K562 (cell line): ENCODE results near the gene PRPSAP2.

Source experiments
- ATF7 ChIP-seq: fragments of 450-650 bp; IDR thresholded peaks from 2 replicates; pipeline ENCODE4 v1.7.1; 2014; ENCODE audit warnings: mild to moderate bottlenecking, moderate library complexity
- CHD1 ChIP-seq: fragments of 200-600 bp; sonication (generic); IDR thresholded peaks from one replicate; pipeline ENCODE4 v1.6.1; 2012; ENCODE audit warnings: mild to moderate bottlenecking, moderate library complexity, low read length, inconsistent platforms
- ELF1 ChIP-seq: fragments of 200-800 bp; sonication (Bioruptor generic); IDR thresholded peaks from 2 replicates; pipeline ENCODE4 v1.6.1; 2016; ENCODE audit warnings: missing genetic modification characterization, missing compliant biosample characterization
- FOXP1 ChIP-seq: sonication (generic); formaldehyde crosslinking; IDR thresholded peaks from 2 replicates; pipeline ENCODE4 v1.8.0; 2022; ENCODE audit warnings: mild to moderate bottlenecking, missing genetic modification reagents
- GABPA ChIP-seq: fragments of 200-800 bp; sonication (Bioruptor generic); conservative IDR thresholded peaks from 2 replicates; pipeline ENCODE4 v1.6.1; 2016; ENCODE audit warnings: low read depth, missing genetic modification characterization, missing compliant biosample characterization
- JUN ChIP-seq, 2 experiments: sonication (generic) in 1 of 2; formaldehyde crosslinking in 1 of 2; IDR thresholded peaks; 2 replicates each; pipeline versions ENCODE4 v1.6.1 to v1.8.0; 2012 to 2022; ENCODE audit warnings: borderline replicate concordance in 2 of 2, mild to moderate bottlenecking in 2 of 2, improper control_type of control experiment in 1 of 2, low read depth in 1 of 2, low read length in 1 of 2, missing genetic modification reagents in 1 of 2
- NRF1 ChIP-seq, 2 experiments: fragments of 450-650 bp; IDR thresholded peaks in 1 of 2; conservative IDR thresholded peaks in 1 of 2; 2 replicates each; pipeline ENCODE4 v1.6.1; 2014; ENCODE audit warnings: mild to moderate bottlenecking in 2 of 2
- POLR2AphosphoS5 ChIP-seq: IDR thresholded peaks from 2 replicates; pipeline ENCODE4 v1.6.1; 2011; ENCODE audit warnings: mild to moderate bottlenecking, low read depth, low read length, moderate library complexity; ENCODE audit not compliant: control insufficient read depth, insufficient read depth
- RFX5 ChIP-seq: IDR thresholded peaks from 2 replicates; pipeline ENCODE4 v1.6.1; 2011; ENCODE audit warnings: low read depth, mild to moderate bottlenecking, improper control_type of control experiment, low read length
- SIRT6 ChIP-seq: IDR thresholded peaks from one replicate; pipeline ENCODE4 v1.6.1; 2012; ENCODE audit warnings: low read depth, mild to moderate bottlenecking, control low read depth, inconsistent platforms, low read length, moderate library complexity
- SMARCA5 ChIP-seq: fragments of 450-650 bp; IDR thresholded peaks from 2 replicates; pipeline ENCODE4 v1.6.1; 2016
- ZNF121 ChIP-seq: sonication (generic); formaldehyde crosslinking; conservative IDR thresholded peaks from 2 replicates; pipeline ENCODE4 v1.8.0; 2022; ENCODE audit warnings: missing genetic modification reagents
- ZNF707 ChIP-seq: fragments of 250-450 bp; sonication (Bioruptor Pico); conservative IDR thresholded peaks from 2 replicates; pipeline ENCODE4 v1.8.0; 2022; ENCODE audit warnings: inconsistent platforms, mild to moderate bottlenecking, moderate library complexity

GRCh38 chr17:18862011-18862410, 4.1 kb downstream of the PRPSAP2 start:
- TF ChIP-seq CHD1 (no peak), ZNF121 (CRISPR knock-in tag) (no peak), GABPA (no peak), ATF7 (no peak), SMARCA5 (no peak), SIRT6 (no peak), NRF1 (conservative IDR thresholded peaks at IDR 0.05 in 1 of 2, IDR thresholded peaks at IDR 0.05 in 1 of 2) (no peak), JUN (IDR thresholded peaks at IDR 0.05; ENCODE audit: borderline replicate concordance, low read depth, low read length) (no peak), JUN (CRISPR knock-in tag; IDR thresholded peaks at IDR 0.05; ENCODE audit: borderline replicate concordance) (no peak), ZNF707 (CRISPR knock-in tag) (no peak), POLR2AphosphoS5 (no peak), ELF1 (tag) (no peak), RFX5 (no peak), FOXP1 (CRISPR knock-in tag) (no peak)
